Choroid plexus epithelial cell (primary cell): ENCODE results near the gene TADA2A.

Experiments
- DNase-seq: peaks from one replicate; pipeline ENCODE4 v3.0.0-alpha.2; 2010; ENCODE audit warnings: low read depth
- H3K4me3 ChIP-seq: 2 replicates; pipeline ENCODE4 v1.5.1; 2011; ENCODE audit warnings: low read depth, mild to moderate bottlenecking, control low read depth, low read length, moderate library complexity
- CTCF ChIP-seq: conservative IDR thresholded peaks from 2 replicates; pipeline ENCODE4 v1.5.1; 2011; ENCODE audit warnings: low read depth, mild to moderate bottlenecking, control low read depth, inconsistent platforms, low read length, moderate library complexity

TADA2A gene

GRCh38 chr17:37512442-37513068 lies 105.9 kb downstream of the TADA2A start:
- no peak overlapping the region for H3K4me3 ChIP-seq
- no peak for DNase-seq
- TF ChIP-seq CTCF = no peak

DNA sequence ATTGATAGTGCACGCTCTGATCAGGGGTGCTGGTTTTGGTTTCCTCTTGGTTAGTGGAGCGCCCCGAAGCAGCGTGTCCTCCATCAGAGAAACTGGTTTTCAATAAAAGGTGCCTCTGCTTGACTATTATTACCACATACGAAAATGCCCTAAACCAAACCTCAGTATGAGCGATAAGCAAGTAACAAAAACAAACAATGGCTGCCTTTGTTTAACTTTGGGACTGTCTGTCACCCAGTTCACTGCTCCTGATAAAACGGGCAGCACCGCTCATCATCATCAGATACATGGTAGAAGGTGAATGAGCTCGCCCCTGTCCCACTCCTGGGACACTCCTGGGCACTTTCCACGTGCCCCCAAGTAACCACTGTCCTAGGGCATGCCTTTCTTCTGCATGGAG lies 107.0 kb downstream of the TADA2A start:
- DNase-seq = no peak
- H3K4me3 ChIP-seq = no peak overlapping the region
- TF ChIP-seq CTCF = no peak

DNA sequence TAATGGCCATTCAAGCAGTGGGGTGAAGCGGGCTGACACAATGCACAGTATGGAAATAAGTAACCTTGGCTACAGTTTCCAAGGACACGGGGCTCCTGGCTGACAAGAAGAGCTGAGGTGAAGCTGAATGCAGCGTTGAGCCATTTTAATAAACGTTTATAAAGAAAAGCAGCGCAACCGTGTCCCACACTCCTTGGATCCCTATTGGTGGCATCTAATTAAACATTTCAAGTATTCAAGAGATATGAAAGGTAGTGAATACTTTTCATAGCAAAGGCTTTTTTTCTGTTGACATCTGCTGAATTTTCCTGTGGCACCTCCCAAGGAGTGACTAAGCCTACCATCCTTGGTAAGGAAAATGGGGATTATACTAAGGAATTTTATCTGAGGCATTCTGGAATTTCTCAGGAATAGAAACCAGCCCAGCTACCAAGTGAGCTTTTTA lies 109.5 kb downstream of the TADA2A start:
- no peak for DNase-seq
- no peak overlapping the region for H3K4me3 ChIP-seq
- no peak for TF ChIP-seq CTCF

DNA sequence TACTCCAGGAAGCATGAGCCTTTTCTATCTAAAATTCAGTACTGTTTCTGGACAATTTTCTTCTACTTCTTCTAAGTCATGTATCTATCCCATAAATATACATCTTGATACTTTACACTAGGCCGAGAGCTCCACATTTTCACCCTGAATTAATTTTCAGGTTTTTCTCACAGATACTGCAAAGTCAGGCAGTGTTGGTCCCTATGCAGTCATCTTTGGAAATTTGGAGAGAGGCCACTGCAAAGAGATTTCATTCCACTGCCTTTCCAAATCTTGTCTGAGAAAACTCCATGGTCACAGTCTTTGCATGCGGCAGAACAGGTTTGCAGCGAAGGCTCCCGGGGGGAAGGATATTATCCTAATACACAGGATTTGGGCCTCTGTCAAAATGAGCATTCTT lies 111.2 kb downstream of the TADA2A start:
- H3K4me3 ChIP-seq = no peak overlapping the region
- DNase-seq = no peak
- no peak for TF ChIP-seq CTCF

GRCh38 chr17:37518826-37519225 lies 112.1 kb downstream of the TADA2A start:
- DNase-seq = no peak
- TF ChIP-seq CTCF = no peak
- H3K4me3 ChIP-seq = no peak overlapping the region

- DNase-seq = peak; percentile 40
- H3K4me3 ChIP-seq = no peak overlapping the region
- no peak for TF ChIP-seq CTCF
Measured at GRCh38 chr17:37519251-37519985, 112.7 kb downstream of the TADA2A start.

DNA sequence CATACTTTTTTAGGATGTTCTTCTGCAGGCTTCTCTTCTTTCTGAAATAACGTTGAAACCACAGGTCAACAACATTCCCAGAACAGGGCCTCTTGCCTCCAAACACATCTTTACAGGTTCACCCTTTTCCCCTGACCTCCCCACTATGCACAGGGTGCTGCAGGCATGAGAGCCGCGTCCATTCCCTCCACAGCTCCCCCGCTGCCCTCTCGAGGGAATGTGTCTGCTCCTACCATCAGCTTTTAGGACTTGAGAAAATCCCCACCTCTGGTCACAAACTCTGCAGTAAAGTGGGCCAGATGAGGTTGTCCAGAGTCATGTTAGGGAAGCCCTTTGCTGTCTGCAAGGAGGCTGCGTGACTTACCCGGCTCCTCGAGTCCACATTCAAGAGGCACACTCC lies 113.5 kb downstream of the TADA2A start:
- no peak for TF ChIP-seq CTCF
- no peak overlapping the region for H3K4me3 ChIP-seq
- DNase-seq = no peak
